ENCODE measurements around the gene TNFAIP8L1.

Gene TNFAIP8L1

DNA sequence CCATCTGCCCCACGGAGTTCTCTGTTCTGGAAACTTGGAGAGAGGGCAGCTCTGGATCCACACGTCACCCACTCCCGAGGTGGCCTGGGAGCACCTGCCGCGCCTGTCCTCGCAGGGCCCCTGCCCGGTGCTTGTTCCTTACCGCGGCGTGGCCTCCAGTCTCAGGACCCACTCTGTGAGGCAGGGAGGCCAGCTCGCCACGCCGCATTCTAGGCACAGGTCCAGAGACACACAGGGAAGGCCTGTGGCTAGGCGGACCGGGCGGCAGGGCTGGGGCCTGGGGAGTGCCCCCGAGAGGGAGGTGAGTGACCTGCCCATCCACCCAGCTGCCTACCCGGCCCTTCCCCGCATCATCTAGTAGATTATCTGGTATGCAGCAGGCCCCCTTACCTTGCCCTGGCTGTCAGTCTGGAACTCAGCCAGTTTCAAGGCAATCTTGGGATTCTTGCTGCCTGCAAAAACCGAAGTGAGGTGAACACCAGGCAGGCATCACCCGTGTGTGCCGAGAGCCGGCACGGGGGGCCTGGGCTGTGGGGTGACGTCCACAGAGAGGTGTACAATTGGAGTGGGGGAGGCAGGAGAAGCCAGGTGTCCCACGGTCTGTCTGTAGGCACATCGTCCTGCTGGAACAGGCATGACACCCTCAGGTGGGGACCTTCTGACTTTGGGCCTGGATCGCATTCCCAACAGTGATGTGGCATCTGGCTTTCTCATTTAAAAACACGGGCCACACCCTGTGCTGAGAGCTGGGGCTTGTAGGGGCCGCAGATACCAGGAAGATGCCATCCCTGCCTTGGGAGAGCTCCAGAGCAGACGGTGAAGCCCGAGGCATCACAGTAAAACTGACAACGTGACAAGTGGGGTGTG is 60.7 kb downstream of the TNFAIP8L1 start:
- DNase-seq (ENCODE audit: low read depth in 1 of 2, low spot score in 1 of 2): no peak

DNA sequence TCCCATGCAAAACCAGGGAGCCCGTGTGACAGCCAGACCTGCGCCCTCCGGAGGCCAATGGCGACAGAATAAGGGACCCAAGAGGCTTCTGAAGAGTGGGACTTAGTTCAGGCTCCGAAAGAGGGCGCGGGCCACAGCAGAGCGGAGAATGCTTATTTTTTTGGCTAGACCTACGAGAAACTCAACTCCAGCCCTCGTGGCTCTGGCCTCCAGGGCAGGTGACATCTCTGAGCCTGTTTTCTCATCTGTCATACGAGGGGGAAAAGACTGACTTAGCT is 61.3 kb downstream of the TNFAIP8L1 start:
- no peak for DNase-seq (ENCODE audit: low read depth in 1 of 2, low spot score in 1 of 2)

DNA sequence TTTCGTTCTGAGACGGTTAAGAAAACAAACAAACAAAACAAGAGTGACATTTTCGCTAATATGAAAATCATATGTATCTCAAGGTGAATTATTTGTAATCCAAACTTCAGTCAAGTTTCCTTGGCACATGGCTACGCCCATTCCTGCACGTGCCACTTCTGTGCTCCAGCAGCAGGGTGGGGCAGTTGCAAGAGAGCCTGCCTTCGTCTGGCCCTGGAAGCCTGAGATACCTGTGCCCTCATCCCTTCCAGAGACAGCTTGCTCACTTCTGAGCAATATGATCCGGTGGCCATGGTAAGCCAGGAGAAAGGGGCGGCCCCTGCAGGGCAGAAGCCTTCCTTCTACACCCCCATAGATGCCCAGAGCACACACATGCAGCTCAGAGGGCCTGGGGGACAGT is 62.2 kb downstream of the TNFAIP8L1 start:
- no peak for DNase-seq (ENCODE audit: low read depth in 1 of 2, low spot score in 1 of 2)

DNA sequence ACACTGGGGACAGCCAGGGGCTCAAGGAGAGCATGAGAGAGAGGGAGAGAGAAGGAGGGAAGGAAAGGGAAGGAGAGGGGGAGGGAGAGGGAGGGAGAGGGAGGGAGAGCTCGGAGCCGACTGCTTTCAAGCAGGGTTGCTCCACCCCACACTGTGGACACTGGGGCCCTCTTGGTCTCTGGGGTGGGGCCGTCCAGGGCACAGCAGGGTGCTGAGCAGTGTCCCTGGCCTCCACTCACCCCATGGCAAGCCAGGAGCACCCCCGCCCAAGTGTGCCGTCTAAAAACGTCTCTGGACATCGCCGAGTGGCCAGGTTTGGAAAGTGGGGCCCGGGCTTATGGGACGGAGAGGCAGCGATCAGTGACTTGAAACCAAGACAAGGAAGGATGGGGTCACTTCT is 63.4 kb downstream of the TNFAIP8L1 start:
- no peak for DNase-seq (ENCODE audit: low read depth in 1 of 2, low spot score in 1 of 2)

DNA sequence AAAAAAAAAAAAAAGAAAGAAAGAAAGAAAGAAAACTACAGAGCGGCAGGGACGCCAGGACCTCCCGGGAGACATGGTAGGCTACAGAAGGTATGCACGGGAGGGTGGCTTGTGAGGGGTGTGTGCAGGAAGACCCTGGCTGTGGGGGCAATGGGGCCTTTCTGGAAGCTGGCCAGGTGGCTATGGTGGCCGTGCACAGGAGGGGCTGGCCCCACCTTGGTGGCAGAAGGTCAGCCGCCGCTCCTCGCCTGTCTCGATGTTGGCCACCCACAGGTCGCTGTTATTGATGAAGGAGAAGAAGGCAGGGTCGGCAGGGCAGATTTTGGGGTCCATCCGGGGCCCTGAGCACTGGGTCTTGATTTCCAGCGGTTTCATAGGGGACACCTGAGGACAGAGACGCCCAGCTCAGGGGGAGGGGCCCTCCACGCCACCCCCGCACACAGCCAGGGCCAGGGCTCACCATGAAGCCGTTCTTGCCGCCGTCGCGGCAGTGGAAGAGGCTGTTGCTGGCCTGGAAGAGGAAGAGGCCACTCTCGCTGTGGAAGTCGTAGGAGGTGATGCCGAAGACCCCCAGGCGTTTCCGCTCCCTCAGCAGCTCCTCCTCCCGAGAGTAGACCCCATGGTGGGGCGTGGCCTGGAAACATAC is 64.5 kb downstream of the TNFAIP8L1 start:
- DNase-seq (ENCODE audit: low read depth in 1 of 2, low spot score in 1 of 2): no peak

DNA sequence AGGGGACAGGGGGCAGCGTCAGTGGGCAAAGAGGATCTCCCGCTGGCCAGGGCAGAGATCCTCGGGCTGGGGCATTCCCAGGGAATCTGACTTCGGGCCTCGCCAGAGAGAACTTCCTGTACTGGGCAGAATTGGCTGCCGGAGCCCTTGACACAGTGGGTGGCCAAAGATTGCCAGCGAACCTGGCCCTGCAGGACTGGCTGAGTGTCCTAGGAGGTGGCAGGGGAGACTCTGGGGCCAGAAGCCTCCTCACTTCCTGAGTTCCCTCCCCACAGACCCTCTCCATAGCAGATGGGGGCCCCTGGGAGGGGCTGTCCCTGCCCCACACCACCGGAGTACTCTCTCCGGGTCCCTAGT is 65.0 kb downstream of the TNFAIP8L1 start:
- no peak for DNase-seq (ENCODE audit: low read depth in 1 of 2, low spot score in 1 of 2)

Measured in activated T-helper 1 cell treated with anti-CD3 and anti-CD28 coated beads, Interleukin-2, amount 50 U/mL, for 16 hours (primary cell).